Hippocampal formation (tissue), 2 donors: ENCODE results near the gene TCF12.
A peak's percentile ranks its signal among the peaks of the same experiment; 100 is the strongest.

Experiments
- DNase-seq, 2 donors: peaks; one replicate each; lab custom pipeline; 2025; lab: John Stamatoyannopoulos, UW

Gene TCF12

DNA sequence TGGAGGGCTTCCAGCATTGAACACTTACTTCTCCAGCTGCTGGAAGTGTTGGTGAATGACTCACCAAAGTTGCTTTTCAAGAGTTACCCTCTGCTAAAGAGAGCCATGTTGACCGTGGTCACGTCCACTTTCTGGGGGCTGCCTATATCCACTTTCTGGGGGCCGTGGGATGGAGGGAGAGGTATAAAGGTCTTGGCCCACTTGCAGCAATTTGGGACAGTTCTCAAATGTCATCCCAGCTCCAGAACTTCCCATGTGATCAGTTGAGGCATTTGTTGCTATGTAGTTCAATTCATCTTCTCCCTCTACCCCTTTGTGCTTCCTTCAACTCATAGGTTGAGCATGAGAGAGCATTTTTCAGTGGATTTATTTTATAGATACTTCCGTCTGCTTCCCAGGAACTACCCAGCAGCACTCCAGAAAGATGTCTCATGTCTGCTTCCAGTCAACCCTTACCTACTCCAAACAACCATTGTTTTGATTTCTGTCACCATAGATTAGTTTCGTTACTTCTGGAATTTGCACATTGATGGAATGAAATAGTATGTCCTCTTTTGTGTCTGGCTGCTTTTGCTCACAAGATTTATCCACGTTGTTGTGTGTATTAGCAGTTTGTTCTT lies 130.6 kb downstream of the TCF12 start:
- DNase-seq, result no peak

DNA sequence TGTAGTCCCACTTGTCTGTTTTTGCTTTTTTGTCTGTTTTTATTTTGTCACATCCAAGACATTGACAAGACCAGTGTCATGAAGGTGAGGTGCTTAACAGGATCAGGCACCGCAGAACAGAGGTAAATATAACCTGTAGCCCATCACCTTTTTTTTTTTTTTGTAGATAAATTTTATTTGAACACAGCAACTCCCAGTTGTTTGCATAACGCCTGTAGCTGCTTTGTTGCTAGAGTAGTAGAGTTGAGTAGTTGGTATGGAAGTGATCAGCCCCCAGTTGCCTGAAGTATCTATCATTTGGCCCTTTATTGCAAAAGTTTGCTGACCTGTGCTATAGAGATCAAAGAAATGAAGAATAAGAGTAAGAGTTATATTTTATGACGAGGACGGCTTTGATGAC lies 135.0 kb downstream of the TCF12 start:
- no peak for DNase-seq

DNA sequence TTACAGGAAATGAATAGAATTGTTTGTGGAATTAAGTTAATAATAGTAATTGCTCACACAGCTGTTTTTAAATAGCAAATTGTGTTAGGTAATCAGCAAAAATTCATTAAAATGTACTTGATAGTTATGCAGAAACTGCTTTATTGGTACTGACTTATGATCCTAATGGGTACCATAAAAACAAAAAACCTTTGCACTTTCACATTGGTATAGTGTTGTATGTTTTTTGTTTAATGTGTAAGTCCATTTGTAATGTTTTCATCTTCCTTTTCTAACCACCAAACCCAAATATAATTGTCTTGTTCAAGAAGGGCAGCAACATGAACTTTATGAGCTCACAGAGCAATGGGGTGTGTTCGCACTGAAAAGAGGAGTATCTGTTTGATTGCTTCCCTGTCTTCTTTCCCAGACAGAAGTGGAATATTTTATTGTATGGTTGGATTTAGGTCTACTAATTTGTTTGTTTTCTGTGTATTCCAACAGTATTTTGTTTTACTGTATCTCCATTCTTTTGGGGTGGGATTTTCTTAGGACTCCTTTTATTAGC lies 135.8 kb downstream of the TCF12 start:
- DNase-seq, result peak in 1 of 2 donors; percentile 60

DNA sequence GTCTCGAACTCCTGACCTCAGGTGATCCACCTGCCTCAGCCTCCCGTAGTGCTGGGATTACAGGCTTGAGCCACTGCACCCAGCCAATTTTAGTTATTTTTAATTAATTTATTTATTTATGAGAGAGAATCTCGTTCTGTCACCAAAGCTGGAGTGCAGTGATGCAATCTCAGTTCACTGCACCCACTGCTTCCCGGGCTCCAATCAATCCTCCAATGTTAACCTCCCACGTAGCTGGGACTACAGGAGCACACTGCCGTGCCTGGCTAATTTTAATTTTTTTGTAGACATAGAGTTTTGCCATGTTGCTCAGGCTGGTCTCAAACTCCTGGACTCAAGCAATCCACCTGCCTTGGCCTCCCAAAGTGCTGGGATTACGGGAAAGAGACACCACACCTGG lies 137.9 kb downstream of the TCF12 start:
- DNase-seq, result no peak

DNA sequence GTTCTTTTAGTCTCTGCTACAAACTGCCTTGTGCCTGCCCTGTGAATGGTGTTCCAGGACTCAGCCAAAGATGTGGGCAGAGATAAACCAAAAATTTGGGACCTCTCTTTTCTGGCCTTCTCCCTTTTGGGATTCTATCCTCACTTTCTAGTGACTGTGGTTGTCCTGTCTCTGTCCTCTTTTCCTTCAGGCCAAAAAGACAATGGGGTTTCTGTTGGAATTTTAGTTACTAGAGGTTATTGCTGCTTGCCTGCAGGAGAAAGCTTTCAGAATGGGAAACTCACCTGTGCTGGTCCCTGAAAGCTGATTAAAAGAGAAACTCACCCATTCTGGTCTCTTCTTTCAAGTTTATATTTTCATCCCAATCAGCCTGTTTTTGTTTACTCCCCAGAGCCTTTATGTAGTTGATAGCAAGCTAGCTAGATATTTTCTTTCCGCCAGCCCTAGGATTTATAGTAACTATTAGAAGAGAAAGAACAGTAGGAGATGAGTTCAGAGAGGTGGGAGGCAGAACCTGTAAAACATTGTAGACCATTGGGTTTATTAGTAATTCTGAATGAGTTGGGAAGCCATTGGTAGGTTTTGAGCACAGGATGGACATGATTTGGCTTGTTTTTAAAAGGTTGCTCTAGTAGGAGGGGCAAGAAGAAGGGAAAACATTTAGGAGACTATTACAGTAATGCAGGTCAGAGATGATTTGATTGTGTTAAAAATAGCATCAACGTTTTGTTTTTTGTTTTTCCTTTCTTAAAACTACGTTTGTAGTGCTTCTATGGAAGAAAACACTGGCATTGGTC lies 138.9 kb downstream of the TCF12 start:
- DNase-seq, result no peak

DNA sequence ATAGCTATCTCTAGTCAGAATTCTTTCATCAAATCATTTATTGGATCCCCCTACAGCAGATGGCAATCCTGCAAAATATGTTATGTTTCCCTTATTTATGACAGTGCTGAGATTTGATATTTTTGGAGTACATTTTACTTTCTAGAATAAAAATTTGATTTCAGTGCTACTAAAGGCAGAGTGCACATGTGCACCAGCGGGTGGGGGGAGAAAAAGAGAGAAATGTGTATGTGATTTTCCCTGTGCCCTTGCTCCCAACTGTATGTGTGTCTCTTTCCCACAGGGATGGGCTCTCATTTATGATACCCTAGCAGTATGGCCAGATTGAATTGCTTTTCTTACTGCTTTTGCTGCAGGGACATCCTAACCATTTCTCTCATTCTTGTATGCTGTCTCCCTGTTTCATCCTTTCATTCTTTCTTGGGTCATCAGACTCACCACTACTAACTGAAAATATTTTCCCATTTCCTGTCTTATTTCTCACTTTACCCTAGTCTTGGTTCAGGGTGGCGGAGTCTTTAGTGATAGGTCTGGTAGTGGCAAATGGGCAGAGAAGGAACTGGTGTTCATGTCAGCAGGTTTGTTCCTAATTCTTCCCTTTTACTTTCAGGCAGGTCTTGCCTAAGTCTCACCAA lies 140.7 kb downstream of the TCF12 start:
- no peak for DNase-seq

DNA sequence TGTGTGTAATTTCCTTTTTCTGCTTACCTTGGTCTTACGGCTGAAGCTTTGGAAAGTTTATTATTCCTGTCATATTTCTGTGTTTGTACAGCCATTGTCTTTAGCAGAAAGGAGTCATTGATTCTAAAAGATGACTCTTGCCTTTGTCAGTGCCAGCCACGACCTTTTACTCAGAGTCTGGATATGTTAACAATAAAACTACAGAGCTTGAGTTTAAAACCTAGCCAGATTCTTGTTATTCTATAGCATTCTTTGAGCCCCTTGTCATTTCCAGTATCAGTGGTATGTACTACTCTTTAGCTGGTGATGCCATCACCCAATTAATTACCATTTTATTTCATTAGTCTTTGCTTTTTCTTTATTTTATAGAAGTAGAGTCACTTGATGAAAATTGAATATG lies 142.4 kb downstream of the TCF12 start:
- peak; percentile 32 to 82 for DNase-seq

DNA sequence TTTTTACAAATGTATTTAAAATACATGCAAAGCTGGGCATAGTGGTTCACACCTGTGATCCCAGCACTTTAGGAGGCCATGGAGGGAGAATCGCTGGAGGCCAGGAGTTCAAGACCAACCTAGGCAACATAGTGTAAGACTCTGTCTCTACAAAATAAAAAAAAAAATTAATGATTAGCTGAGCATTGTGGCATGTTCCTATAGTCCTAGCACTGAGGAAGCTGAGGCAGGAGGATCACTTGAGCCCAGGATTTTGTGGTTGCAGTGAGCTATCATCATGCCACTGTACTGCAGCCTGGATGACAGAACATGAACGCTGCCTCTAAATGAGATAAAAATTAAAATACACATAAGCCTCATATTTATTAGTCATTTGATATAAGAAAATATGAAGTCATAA lies 142.8 kb downstream of the TCF12 start:
- no peak for DNase-seq

DNA sequence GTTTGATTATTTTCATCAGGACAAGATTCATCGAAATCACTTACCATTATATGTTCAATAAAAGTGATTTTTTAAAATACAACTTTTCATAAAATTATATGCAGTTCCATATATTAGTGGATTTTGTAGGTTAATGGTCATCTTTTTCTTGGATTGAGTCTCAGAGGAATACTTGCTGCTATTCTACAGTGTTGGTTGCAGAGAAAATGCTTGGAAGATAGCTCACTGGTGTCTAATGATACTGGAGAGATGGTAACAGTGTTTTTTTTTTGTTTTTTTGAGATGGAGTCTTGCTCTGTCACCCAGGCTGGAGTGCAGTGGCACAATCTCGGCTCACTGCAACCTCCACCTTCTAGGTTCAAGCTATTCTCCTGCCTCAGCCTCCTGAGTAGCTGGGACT lies 143.3 kb downstream of the TCF12 start:
- DNase-seq, result no peak

DNA sequence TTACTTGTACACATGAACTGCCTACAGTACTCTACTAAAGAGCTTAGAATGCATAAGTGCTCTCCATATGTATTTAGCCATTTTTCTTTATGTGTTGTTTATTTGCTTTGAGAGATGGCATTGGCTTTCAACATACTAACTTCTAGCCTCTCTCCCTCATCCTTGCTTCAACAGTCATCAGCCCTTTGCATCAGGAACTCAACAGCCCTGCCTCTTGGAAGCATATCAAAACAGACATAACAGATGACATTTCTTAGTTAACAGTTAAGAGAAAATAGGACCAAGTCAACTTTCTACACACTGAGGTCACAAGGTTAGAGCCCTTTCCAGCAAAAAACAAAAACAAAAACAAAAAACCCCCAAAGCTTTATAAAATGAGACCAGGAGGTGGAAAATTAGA lies 145.6 kb downstream of the TCF12 start:
- DNase-seq, result no peak

DNA sequence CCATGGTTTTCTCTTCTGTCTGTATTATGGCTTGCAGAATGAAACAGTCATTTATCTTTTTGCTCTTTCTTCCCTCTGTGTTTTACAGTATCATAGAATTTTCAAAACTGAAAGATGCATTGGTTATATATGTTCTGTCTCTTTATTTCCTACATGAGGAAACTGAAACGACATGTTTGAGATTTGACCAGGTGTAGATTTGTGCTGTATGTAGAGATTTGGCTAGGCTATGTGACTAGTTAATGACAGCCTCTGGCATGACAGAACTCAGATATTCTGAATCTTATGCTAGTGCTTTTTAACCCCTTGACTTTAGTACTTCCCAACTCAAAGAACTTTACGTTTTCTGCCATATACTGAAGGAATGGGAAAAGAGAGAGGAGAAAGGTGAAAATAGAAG lies 151.0 kb downstream of the TCF12 start:
- no peak for DNase-seq

DNA sequence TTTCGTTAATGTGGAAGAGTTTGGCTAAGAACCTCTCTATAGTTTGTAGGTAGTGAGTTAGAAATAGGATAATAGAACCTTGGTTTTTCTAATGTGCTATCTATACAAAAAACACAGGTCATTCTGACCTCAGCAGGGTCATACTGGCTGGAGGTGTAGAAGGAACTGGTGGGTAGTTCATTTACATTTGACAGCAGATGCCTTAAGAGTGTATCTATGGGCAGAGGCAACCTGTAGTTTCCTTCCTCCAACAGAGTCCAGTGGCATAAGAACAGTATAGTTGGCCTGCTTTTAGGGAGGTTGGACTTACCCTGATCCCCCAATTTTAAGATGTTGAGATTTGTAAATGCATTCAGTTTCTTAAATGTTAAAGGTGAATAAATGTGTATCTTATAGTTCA lies 152.2 kb downstream of the TCF12 start:
- DNase-seq, result no peak

DNA sequence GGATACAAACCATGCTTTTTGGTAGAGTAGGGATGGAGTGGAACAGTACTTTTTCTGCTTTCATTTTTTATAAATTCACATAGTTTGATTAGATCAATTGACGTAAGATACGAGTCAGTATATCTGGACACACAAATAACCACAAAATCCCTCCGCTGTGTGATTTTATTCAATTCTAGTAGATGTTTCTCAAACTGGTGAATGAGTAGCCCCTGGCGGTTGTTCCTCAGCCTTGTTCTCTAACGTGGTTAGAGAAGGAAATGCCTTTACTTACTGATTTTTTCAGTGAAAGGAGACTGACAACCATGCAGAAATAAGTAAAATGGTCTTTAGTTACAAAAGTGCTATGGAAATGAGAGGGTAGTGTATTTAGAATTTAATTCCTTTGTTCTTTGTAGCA lies 161.0 kb downstream of the TCF12 start:
- DNase-seq, result peak; percentile 21 to 53

DNA sequence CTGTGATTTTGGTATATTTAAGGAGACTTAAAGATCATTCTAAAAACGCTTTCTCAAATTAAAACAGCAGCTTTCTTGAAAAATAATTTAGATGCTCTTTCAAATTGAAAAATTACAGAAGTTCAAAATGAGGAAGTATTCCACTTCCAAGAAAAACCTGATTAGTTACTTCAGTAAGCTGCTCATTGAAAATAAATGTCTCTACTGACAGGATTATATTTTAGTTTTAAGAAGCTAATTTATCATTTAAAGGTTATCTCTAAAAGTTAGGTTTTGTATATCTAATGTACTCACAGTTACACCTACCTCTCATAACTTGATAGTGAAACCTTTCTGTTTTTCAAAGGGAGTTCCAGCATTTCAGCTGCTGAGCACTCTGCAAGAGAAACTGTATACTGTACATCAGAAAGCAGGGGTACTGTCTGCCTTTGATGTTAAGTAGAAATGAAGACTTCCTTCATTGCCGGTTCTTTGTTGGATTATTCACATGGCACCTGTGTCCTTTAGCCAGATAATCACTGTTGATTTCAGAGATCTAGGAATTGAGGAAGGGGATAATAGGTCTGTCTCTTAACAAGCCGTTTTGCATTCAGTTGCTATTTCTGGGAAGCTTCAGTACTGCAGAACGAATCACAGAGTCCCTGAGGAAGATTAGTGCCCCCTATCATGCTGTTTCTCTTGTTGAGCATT lies 161.6 kb downstream of the TCF12 start:
- peak in 1 of 2 donors; percentile 31 for DNase-seq

DNA sequence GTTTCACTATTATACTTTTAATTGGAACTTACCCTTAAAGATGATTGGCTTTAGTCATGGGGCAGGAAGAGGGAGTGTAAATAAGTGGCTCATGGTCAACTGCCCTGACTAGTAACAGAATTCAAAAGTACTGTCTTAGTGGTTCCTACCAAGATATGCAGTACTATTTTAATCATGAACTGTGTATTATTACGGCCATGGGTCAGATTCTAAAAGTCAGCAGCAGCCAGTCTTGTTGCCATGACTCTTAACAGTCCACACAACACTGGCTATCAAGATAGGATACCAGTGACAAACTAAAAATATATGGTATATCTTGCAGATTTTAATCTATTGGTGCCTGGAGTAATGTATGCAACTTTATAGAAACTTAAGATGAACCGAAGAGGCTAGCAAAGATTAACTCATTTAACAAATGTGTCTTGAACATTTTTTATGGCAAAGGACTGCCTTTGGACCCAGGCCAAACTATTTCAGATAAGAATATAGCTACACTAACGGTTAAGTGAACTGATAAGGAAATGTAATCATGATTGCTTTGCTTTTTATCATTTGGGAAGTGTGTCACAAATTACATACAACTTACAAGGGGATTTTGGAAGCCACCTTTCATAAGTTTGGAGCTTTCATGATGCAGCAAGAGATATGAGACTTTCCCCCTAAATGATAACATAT lies 163.7 kb downstream of the TCF12 start:
- no peak for DNase-seq

DNA sequence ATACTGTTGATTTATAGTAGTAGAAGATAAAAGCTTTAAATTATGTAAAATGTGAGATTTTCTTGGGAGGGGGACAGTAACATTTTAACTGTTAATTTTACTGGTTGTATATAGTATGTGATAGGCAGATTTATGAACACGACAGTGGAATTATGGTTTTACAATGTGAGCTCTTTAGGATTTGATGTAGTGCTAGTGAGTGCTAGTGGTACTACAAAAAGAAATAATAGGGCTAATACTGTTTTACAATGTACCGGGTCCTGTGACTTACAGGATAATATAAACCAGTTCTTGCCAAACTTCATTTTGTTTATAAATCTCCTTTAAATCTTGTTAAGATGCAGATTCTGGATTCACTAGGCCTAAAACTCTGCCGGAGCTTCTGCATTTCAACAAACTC lies 165.7 kb downstream of the TCF12 start:
- DNase-seq, result no peak

DNA sequence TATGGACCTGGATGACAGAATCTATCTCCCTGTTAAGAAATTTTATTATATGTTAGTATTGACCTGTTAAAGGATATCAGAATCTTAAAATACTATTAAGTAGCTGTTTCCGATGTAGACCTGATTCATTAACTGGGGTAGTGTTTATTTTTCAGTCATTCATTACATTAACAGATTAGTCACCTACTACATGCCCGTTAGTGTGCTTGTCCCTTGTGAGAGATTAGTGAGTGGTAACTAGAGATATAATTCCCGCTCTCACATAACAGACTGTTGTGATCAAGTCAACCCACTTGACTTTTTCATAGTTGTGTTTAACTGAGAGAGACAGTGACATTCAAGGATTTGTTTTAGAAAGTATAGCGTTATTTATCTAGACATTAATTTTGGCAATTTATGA lies 166.8 kb downstream of the TCF12 start:
- no peak for DNase-seq

DNA sequence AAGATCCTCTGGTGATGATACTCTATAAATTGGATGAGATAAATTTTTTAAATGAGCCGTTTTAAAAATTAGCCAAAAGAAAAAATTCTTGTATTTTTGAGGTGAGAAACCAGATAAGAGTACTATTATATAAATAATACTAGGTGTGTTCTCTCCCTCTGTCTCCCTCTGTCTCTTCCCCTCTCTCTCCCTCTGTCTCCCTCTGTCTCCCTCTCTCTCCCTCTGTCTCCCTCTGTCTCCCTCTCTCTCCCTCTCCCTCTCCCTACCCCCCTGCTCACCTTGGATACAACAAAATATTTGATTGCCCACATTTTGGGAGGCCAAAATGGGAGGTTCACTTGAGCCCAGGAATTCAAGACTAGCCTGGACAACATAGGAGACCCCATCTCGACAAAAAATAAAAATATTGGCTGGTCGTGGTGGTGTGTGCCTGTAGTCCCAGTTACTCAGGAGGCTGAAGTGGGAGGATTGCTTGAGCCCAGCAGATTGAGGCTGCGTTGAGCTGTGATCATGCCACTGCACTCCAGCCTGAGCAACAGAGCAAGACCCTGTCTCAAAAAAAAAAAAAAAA lies 168.5 kb downstream of the TCF12 start:
- no peak for DNase-seq

DNA sequence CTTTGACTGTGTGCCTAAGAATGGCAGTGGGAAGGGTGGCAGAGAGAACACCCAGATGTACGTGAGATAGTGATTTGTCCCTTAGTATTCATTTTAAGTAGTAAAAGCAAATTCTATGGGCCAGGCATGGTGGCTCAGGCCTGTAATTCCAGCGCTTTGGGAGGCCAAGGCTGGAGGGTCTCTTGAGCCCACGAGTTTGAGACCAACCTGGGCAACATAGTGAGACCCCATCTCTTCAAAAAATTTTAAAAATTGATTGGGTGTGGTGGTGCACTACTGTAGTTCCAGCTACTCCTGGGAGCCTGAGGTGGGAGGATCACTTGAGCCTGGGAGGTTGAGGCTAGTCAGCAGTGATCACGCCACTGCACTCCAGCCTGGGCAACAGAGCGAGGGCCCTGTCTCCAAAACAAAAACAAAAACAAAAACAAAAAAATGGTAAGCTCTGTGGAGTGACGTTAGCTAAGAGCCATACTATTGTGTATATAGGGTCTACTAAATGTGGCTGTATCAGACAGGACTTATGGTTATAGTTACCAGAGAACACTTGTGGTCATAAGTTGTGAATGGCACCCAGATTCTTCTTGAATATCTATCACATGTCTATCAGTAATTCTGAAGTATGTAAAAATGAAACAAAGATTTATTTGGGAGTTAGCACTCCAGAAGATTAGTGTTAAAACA lies 171.5 kb downstream of the TCF12 start:
- no peak for DNase-seq

DNA sequence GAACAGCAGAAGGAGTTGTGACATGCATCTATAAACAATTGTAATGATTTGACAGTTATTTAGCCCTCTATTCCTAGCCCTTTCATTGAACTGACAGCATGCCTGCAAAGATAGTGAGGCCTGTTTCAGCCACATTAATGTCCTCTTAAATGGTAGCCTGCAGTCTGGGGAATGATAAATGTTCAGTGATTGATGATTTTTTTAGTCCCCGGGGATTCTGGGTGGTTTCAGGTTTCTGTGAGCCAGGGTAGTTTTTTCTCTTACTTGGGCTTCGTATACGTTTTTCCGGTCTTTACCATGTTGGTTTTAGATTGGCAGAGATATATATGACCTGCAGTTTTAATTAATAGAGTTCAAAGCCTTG lies 172.0 kb downstream of the TCF12 start:
- no peak for DNase-seq

DNA sequence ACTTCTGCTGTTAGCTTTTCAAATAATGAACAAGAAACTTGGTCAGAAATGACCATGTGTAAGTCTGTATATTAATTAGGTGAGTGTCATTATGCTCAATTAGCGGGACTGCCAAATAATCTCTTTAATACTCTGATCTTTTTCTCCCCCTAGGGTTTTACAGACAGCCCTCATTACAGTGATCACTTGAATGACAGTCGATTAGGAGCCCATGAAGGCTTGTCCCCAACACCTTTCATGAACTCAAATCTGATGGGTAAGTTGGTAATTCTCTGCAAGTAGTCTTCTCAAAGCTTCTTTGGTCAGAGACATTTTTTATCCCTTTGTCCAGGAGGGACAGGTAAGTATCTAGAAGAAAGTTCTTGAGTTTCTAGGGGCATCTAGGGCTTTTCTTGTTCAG lies 173.2 kb downstream of the TCF12 start:
- no peak for DNase-seq
